Gastroesophageal sphincter (tissue), 4 donors: ENCODE data around the gene UBE2E3. TPM values are rescaled to one million over a fixed set of nuclear protein-coding genes. Genes with fewer than 3 reads are reported as not detected.
"Not testable (repeated sequence)": the region's sequence is repeated elsewhere in the genome, so short reads cannot be mapped to it uniquely, and the experiment has no call there.

Source experiments
- ATAC-seq: fragments of 150-250 bp; one replicate; pipeline ENCODE4 v1.9.1; 2016; ENCODE audit warnings: mild to moderate bottlenecking, moderate library complexity
- H3K27ac ChIP-seq, 4 donors: fragments of 200-600 bp; sonication (generic) in 3 of 4; 1 replicate in 3 of 4; 2 replicates in 1 of 4; pipeline ENCODE4 v1.5.1; 2016 to 2019
- H3K27me3 ChIP-seq: fragments of 200-600 bp; sonication (generic); one replicate; pipeline ENCODE4 v1.5.1; 2019
- H3K36me3 ChIP-seq, 2 donors: fragments of 200-600 bp; sonication (generic); one replicate each; pipeline ENCODE4 v1.5.1; 2019; ENCODE audit warnings: control low read depth in 1 of 2
- H3K4me1 ChIP-seq, 3 donors: fragments of 200-600 bp; sonication (generic); 1 replicate in 2 of 3; 2 replicates in 1 of 3; pipeline ENCODE4 v1.5.1; 2016 to 2019; ENCODE audit warnings: control low read depth in 2 of 3
- H3K4me3 ChIP-seq, 2 donors: fragments of 200-600 bp; sonication (generic); one replicate each; pipeline ENCODE4 v1.5.1; 2019; ENCODE audit warnings: mild to moderate bottlenecking in 1 of 2, moderate library complexity in 1 of 2
- H3K9me3 ChIP-seq, 3 donors: fragments of 200-600 bp; sonication (generic); one replicate each; pipeline ENCODE4 v1.5.1; 2017 to 2019; ENCODE audit warnings: control low read depth in 2 of 3
- CTCF ChIP-seq, 4 experiments: fragments of 200-600 bp in 2 of 4; fragments of 450-650 bp in 2 of 4; sonication (generic) in 1 of 4; IDR thresholded peaks; one replicate each; pipeline ENCODE4 v1.5.1; 2017 to 2019; ENCODE audit warnings: antibody characterized with exemption in 4 of 4, mild to moderate bottlenecking in 2 of 4, moderate library complexity in 2 of 4
- EP300 ChIP-seq: sonication (generic); formaldehyde crosslinking; IDR thresholded peaks from one replicate; pipeline ENCODE4 v1.6.1; 2017; ENCODE audit warnings: antibody characterized with exemption, mild to moderate bottlenecking
- POLR2A ChIP-seq, 2 donors: fragments of 450-650 bp; IDR thresholded peaks; one replicate each; pipeline ENCODE4 v1.6.1; 2017; ENCODE audit warnings: antibody characterized with exemption in 2 of 2, mild to moderate bottlenecking in 2 of 2, moderate library complexity in 1 of 2
- POLR2AphosphoS5 ChIP-seq: sonication (generic); formaldehyde crosslinking; IDR thresholded peaks from one replicate; pipeline ENCODE4 v1.6.1; 2017; ENCODE audit warnings: antibody characterized with exemption
- WGBS, 2 donors: methylation state at CpG; one replicate each; pipeline ENCODE4 v1.1.5; 2018; ENCODE audit warnings: low coverage in 1 of 2; 5-methylcytosine and 5-hydroxymethylcytosine counted together
- total RNA-seq, 4 donors: library from RNA; depleted of rRNA; stranded (reverse); fragments of >200 nt; gene quantifications; one replicate each; pipeline ENCODE4 v1.1.0, GENCODE V29; 2016

The UBE2E3 gene
- total RNA-seq, 4 donors from 2014 or later: 29.9 to 53.5 (median 42.2) TPM

GRCh38 chr2:181076658-181077057 lies 96.3 kb downstream of the UBE2E3 start:
- no peak overlapping the region for H3K4me3 ChIP-seq
- no peak for ATAC-seq
- TF ChIP-seq POLR2A (IDR thresholded peaks at IDR 0.05): no peak
- no peaks in the 10 kb centered on the region for H3K9me3 ChIP-seq
- no peaks in the 10 kb centered on the region for H3K36me3 ChIP-seq
- no peak overlapping the region for H3K27ac ChIP-seq
- no peaks in the 10 kb centered on the region for H3K27me3 ChIP-seq
- no peaks in the 10 kb centered on the region for H3K4me1 ChIP-seq
- WGBS, 2 donors: 38 to 50% methylated on average over 1 of the region's 1 CpG

- ATAC-seq: no peak
- Histone ChIP-seq H3K4me3 (no peak overlapping the region), H3K4me1 (no peaks in the 10 kb centered on the region), H3K36me3 (no peaks in the 10 kb centered on the region), H3K27ac (no peak overlapping the region), H3K27me3 (no peaks in the 10 kb centered on the region), H3K9me3 (no peaks in the 10 kb centered on the region)
- TF ChIP-seq POLR2A (IDR thresholded peaks at IDR 0.05) (no peak), CTCF (IDR thresholded peaks at IDR 0.05) (peak; percentile 42 to 68 (median 60))
- 44 to 63% methylated on average over 2 to 4 of the region's 4 CpGs for WGBS, 2 donors
Observed at GRCh38 chr2:181077128-181077709, 96.8 kb downstream of the UBE2E3 start.

GRCh38 chr2:181083140-181083539 lies 102.7 kb downstream of the UBE2E3 start:
- no peak overlapping the region for H3K27ac ChIP-seq
- WGBS, 2 donors: 91 to 100% methylated on average over 1 to 2 of the region's 2 CpGs
- TF ChIP-seq POLR2A (IDR thresholded peaks at IDR 0.05): no peak
- no peak for TF ChIP-seq EP300
- TF ChIP-seq CTCF (IDR thresholded peaks at IDR 0.05): no peak
- TF ChIP-seq POLR2AphosphoS5: no peak
- no peaks in the 10 kb centered on the region for H3K4me1 ChIP-seq
- H3K27me3 ChIP-seq: no peaks in the 10 kb centered on the region
- H3K9me3 ChIP-seq: no peaks in the 10 kb centered on the region
- ATAC-seq: no peak
- H3K36me3 ChIP-seq: no peaks in the 10 kb centered on the region
- H3K4me3 ChIP-seq: no peak overlapping the region

- TF ChIP-seq POLR2AphosphoS5 (no peak), CTCF (IDR thresholded peaks at IDR 0.05) (no peak)
- Histone ChIP-seq H3K27me3 (no peaks in the 10 kb centered on the region), H3K36me3 (no peaks in the 10 kb centered on the region), H3K4me3 (no peak overlapping the region), H3K4me1 (no peaks in the 10 kb centered on the region), H3K9me3 (peaks cover 0 to 1% (median 0%) of the 10 kb centered on the region in 3 donors), H3K27ac (no peak overlapping the region)
- no peak for ATAC-seq
- WGBS, 2 donors: 80 to 100% methylated on average over 1 of the region's 1 CpG
Observed at GRCh38 chr2:181085734-181086133, 105.3 kb downstream of the UBE2E3 start.

GRCh38 chr2:181091920-181092319 lies 111.5 kb downstream of the UBE2E3 start:
- H3K9me3 ChIP-seq: peaks cover 0 to 47% (median 0%) of the 10 kb centered on the region in 3 donors
- not testable (repeated sequence) for H3K27me3 ChIP-seq, H3K27ac ChIP-seq, H3K4me1 ChIP-seq, H3K36me3 ChIP-seq, ATAC-seq, H3K4me3 ChIP-seq
- 65 to 71% methylated on average over 4 of the region's 4 CpGs for WGBS, 2 donors

- peaks cover 0 to 47% (median 0%) of the 10 kb centered on the region in 3 donors for H3K9me3 ChIP-seq
- H3K4me3 ChIP-seq: no peak overlapping the region
- H3K27me3 ChIP-seq: no peaks in the 10 kb centered on the region
- H3K4me1 ChIP-seq: no peaks in the 10 kb centered on the region
- no peaks in the 10 kb centered on the region for H3K36me3 ChIP-seq
- no peak for ATAC-seq
- no peak for TF ChIP-seq POLR2AphosphoS5
- no peak for TF ChIP-seq EP300
- TF ChIP-seq CTCF (IDR thresholded peaks at IDR 0.05): no peak
- TF ChIP-seq POLR2A (IDR thresholded peaks at IDR 0.05): no peak
- no peak overlapping the region for H3K27ac ChIP-seq
- WGBS, 2 donors: 21 to 36% methylated on average over 1 to 2 of the region's 2 CpGs
Observed at GRCh38 chr2:181095486-181095885, 115.1 kb downstream of the UBE2E3 start.
